Bronchial epithelial cell (primary cell): ENCODE results near the gene SENP1. TPM values are rescaled to one million over a fixed set of nuclear protein-coding genes. Genes with fewer than 3 reads are reported as not detected.

Experiments used
- DNase-seq: peaks from one replicate; pipeline ENCODE4 v3.0.0-alpha.2; 2010; ENCODE audit warnings: low read depth
- FAIRE-seq: peaks from 2 replicates; lab custom pipeline; 2011; peaks lifted over from hg19 to GRCh38; lab: Jason Lieb, UNC
- H3K27me3 ChIP-seq: 2 replicates; pipeline ENCODE4 v1.5.1; 2011; ENCODE audit warnings: low read length; ENCODE audit not compliant: control insufficient read depth, insufficient read depth
- H3K36me3 ChIP-seq: 2 replicates; pipeline ENCODE4 v1.5.1; 2011; ENCODE audit warnings: low read length; ENCODE audit not compliant: control insufficient read depth, insufficient read depth
- H3K4me3 ChIP-seq: 2 replicates; pipeline ENCODE4 v1.5.1; 2011; ENCODE audit warnings: mild to moderate bottlenecking, low read depth, low read length, control low read depth
- total RNA-seq: library from RNA; depleted of rRNA; stranded (reverse); fragments of >200 nt; gene quantifications from 2 replicates; pipeline ENCODE4 v1.2.1, GENCODE V29; 2014
- TF ChIP-seq, protein P1 (sequence below): IDR thresholded peaks from 2 replicates; pipeline ENCODE4 v1.5.1; 2011; ENCODE audit warnings: mild to moderate bottlenecking, moderate library complexity, low read length, control low read depth, inconsistent platforms; ENCODE audit not compliant: insufficient read depth, severe bottlenecking

Gene SENP1
- total RNA-seq, 1 donor from 2014 or later: 10.8 TPM

DNA sequence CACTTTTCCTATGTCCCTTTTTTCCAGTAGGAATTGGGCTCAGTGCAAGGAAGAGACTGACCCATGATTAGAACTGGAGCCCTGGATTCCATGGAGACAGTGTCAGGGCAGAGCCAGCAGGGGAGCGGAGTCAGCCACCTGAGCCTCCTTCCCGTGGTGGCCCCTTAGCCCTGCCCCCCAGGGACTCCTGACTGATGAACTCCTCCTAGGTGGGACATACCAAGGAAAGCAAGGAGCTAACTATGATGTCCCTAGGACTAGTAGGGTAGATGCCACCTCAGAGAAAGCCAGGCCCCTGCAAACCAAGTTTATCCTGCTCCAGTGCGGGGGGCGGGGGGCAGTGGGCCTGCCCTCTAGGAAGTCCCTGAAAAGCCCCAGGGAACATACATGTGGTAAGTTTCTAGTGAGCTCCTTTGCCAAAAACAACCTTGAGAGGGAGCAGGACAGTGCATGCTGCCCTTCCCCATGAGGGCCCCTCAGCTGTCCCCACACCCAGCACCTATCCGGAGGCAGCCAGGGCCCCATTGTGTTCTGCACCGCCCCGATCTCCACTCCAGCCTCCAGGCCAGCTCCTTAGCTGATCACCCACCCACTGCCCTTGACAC lies 95.4 kb downstream of the SENP1 start:
- DNase-seq (no peak), FAIRE-seq (no peak)
- Histone ChIP-seq H3K27me3 (peaks cover 14% of the 10 kb centered on the region), H3K36me3 (no peaks in the 10 kb centered on the region), H3K4me3 (no peak overlapping the region)
- TF ChIP-seq, protein P1, sequence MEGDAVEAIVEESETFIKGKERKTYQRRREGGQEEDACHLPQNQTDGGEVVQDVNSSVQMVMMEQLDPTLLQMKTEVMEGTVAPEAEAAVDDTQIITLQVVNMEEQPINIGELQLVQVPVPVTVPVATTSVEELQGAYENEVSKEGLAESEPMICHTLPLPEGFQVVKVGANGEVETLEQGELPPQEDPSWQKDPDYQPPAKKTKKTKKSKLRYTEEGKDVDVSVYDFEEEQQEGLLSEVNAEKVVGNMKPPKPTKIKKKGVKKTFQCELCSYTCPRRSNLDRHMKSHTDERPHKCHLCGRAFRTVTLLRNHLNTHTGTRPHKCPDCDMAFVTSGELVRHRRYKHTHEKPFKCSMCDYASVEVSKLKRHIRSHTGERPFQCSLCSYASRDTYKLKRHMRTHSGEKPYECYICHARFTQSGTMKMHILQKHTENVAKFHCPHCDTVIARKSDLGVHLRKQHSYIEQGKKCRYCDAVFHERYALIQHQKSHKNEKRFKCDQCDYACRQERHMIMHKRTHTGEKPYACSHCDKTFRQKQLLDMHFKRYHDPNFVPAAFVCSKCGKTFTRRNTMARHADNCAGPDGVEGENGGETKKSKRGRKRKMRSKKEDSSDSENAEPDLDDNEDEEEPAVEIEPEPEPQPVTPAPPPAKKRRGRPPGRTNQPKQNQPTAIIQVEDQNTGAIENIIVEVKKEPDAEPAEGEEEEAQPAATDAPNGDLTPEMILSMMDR: no peak

DNA sequence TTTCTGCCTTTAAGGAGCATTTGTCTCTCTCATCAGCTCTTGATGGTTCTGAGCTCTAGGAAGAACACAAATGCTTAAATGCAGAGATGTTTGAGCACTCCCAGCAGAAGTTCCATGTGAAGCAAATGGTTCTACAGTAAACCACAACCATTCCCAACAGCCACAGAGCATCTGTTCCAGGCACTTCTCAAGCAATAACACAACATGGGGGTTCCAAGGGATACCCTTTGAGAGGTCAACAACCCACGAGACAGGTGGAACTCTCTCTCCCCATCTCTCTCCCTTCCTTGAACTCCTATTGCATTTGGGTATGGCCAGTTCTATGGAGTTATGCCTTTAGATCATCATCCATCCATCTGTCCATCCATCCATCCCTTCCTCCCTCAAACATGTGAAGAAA lies 96.4 kb downstream of the SENP1 start:
- DNase-seq: no peak
- Histone ChIP-seq H3K36me3 (no peaks in the 10 kb centered on the region), H3K27me3 (peaks cover 24% of the 10 kb centered on the region), H3K4me3 (no peak overlapping the region)
- FAIRE-seq: peak; percentile 58
- TF ChIP-seq, protein P1: no peak

DNA sequence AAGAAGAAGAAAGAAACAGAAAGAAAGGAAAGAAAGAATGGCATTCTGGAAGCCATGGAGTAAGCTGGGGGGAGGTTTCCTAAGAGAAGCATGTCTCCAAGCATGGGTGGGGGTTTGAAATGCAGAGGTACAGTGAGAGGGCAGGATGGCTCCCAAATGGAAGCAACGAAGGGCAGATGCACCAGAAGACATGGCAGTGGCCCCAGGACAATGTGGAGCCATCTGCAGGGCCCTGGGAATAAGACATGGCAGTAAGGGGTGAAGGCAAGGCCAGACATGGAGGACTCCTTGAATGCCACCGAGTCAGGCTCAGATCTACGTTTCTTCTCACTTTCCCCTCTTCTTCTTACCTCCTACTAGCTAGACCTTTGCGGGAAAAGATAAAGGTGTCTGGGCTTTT lies 96.9 kb downstream of the SENP1 start:
- H3K4me3 ChIP-seq: no peak overlapping the region
- TF ChIP-seq, protein P1: no peak
- FAIRE-seq (no peak), DNase-seq (no peak)
- no peaks in the 10 kb centered on the region for H3K36me3 ChIP-seq
- H3K27me3 ChIP-seq: peaks cover 27% of the 10 kb centered on the region

DNA sequence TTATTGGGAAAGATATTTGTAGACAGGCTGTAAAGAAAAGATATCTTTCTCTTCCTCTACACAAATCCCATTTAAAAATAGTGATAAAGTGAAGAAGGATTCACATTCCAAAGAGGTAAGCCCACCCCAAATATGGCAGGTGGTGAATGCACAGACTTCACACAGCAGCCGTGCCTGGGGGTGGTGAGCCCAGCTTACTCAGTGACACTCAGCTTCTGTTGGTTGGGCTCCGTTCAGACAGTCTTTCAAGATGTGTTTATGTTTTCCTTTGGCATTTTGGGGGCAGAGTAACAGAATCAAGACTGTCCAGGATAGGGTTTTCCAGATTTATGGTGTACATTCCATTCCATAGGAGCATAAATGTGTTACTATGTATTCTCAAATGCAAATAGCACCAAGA lies 97.5 kb downstream of the SENP1 start:
- DNase-seq (no peak), FAIRE-seq (no peak)
- H3K36me3 ChIP-seq: no peaks in the 10 kb centered on the region
- TF ChIP-seq, protein P1: no peak
- peaks cover 31% of the 10 kb centered on the region for H3K27me3 ChIP-seq
- no peak overlapping the region for H3K4me3 ChIP-seq

DNA sequence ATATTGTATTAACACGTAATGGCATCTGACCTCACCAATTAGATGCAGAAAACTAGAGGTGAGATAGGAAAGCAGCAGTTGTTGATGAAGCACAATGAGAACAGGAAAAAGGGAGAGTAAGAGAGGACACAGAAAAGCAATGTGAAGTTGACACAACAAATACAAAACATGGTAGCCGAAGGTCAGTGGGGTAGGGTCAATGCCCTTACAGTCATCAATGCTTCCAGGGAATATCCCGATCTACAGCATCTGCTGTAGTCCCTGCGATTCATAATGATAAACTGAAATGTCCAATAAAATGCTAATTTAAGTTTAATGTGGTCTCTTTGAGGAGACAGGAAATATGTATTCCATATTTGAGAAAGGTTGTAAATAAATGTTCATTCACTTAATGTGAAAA lies 98.7 kb downstream of the SENP1 start:
- FAIRE-seq: no peak

More for the DNA sequence above, 98.7 kb downstream of the SENP1 start:
- no peak for DNase-seq
- Histone ChIP-seq H3K27me3 (peaks cover 40% of the 10 kb centered on the region), H3K4me3 (no peak overlapping the region), H3K36me3 (no peaks in the 10 kb centered on the region)
- TF ChIP-seq, protein P1: no peak
